ENCODE measurements around the gene TK1. TPM values are rescaled to one million over a fixed set of nuclear protein-coding genes. Genes with fewer than 3 reads are reported as not detected.

TK1 gene
- total and polyA plus RNA-seq, 7 experiments from 2014 or later, result 0.20 to 57.7 (median 0.29) TPM; not detected in 2

DNA sequence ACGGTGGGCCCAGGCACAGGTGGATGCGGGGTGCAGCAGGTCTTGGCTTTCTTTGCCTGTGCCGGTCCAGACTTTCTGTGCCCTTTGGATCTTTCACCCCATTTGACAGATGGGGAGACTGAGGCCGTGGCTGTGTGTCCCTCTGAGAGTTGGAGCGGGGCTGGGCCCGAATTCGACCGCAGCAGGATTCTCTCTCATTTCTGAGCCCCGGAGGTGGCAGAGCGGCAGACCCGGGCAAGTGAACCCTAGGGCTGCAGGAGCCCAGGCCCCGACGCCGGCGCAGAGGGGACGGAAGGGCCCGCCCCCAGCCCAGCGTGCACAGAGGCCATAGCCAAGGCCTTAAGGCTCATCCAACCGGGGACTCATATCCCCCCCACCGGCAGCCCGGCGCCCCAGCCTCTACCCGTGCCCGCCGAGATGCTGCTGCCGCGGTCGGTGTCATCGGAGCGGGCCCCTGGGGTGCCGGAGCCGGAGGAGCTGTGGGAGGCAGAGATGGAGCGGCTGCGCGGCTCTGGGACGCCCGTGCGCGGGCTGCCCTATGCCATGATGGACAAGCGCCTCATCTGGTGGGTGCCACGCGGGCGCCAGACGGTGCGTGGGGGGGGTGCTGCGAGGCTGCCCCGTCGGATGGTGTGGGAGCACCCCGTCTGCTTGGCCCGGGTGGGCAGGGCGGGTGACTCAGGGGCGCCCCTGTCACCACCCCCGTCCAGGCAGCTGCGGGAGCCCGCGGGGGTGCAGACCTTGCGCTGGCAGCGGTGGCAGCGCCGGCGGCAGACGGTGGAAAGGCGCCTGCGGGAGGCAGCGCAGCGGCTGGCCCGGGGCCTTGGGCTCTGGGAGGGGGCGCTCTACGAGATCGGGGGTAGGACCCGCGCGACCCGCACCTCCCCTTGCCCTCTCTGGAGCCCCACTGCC is 55.4 kb downstream of the TK1 start:
- peaks cover 48 to 51% of the 10 kb centered on the region in 2 donors for H3K4me1 ChIP-seq (ENCODE audit: control insufficient read depth in 2 of 2, insufficient read depth in 2 of 2, low read length in 2 of 2)
- H3K4me3 ChIP-seq (ENCODE audit: low read length), result peak overlapping the region; percentile 95
- Mint-ChIP-seq H3K9me3 (peaks cover 0 to 9% (median 0%) of the 10 kb centered on the region in 11 donors), H3K4me3 (peak overlapping the region; percentile 89 to 100 (median 99)), H3K4me1 (peaks cover 37 to 58% (median 47%) of the 10 kb centered on the region in 7 donors), H3K36me3 (peaks cover 8 to 52% (median 32%) of the 10 kb centered on the region in 5 donors), H3K27me3 (peaks cover 0 to 3% (median 0%) of the 10 kb centered on the region in 5 donors), H3K27ac (peak overlapping the region; percentile 95 to 99 (median 97))
- no peaks in the 10 kb centered on the region for H3K27me3 ChIP-seq (ENCODE audit: control insufficient read depth in 2 of 2, insufficient read depth in 2 of 2, low read length in 2 of 2)
- ChIA-PET CTCF (interaction anchor here (0.9 to 1.5 kb wide), 4 partner anchors 11 to 120 kb away, joined by 3 to 6 read pairs (median 4); no protein-coding TSS in a partner anchor), POLR2A (interaction anchor here (0.8 to 27.3 kb wide), 13 partner anchors 2 to 688 kb away, joined by 3 to 898 read pairs (median 15); partner anchors contain the start of genes C17orf99, TMC6, TMC8 and TNRC6C)
- DNase-seq (peak in 4 of 9 donors; percentile 40 to 70 (median 42)), ATAC-seq (no peak)
- peak overlapping the region; percentile 77 for H3K27ac ChIP-seq (ENCODE audit: low read depth, low read length)
- H3K36me3 ChIP-seq (ENCODE audit: control insufficient read depth in 2 of 3, insufficient read depth in 3 of 3, low read length in 3 of 3), result peaks cover 21 to 69% (median 39%) of the 10 kb centered on the region in 3 experiments
- intact Hi-C loops (cut with micrococcal nuclease), result loop anchor here (5.0 kb wide), 6 partner anchors 36 to 1394 kb away; partner anchors contain the start of genes MFSD11 (in 2 of the 2), SRSF2 (in 2 of the 2) and SYNGR2 (in 1 of the 2)
- no peaks in the 10 kb centered on the region for H3K9me3 ChIP-seq (ENCODE audit: control insufficient read depth in 2 of 3, low read length in 3 of 3)

DNA sequence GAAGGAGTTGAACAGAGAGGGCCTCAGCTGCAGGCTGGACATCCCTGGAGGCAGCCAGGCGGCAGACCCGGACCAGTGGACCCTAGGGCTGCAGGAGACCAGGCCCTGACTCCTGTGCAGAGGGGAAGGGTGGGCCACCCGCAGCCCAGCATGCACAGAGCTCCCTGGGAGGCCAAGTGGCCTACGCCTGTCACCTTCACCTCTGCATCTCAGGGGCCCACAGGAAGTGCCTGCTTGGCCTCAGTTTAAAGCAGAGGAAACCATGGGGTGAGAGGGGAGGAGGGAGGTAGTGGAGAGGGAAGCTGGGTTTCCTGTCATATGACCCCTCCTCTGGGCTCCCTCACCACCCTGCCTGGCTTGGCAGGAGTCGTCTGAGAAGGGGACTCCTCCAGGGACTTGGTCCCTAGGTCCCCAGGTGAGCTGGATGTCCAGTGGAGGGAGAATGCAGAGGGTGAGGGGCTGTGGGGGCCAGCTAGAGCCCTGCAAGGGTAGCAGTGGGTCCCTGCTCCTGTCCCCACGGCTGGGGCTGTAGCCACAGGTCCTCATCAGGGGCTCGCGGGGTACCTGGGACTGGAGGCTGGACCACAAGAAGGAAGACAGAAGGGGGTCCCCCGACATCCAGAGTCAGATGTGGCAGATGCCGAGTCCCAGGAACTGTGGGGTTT is 56.3 kb downstream of the TK1 start, which contains the start of gene TMC8:
TMC8 (plus strand) TSS at position 335 of the 665 bp plus-strand sequence. CDS start 818 bp downstream, outside the sequence.
- CTCF ChIA-PET, result interaction anchor here (0.9 to 1.5 kb wide), 9 partner anchors 9 to 121 kb away, joined by 3 to 6 read pairs (median 3); no protein-coding TSS in a partner anchor
- intact Hi-C loops (cut with micrococcal nuclease), result loop anchor here (1.0 to 5.0 kb wide), 10 partner anchors 9 to 1393 kb away; partner anchors contain the start of genes MFSD11 (in 2 of the 2), SRSF2 (in 2 of the 2), SYNGR2 (in 2 of the 2) and TNRC6C (in 2 of the 2)
- DNase-seq (peak in 8 of 9 donors; percentile 72 to 92 (median 90)), ATAC-seq (peak; percentile 72)
- peaks cover 0 to 3% (median 0%) of the 10 kb centered on the region in 5 donors for H3K27me3 Mint-ChIP-seq
- H3K9me3 ChIP-seq (ENCODE audit: control insufficient read depth in 2 of 3, low read length in 3 of 3), result no peaks in the 10 kb centered on the region
- H3K27me3 ChIP-seq (ENCODE audit: control insufficient read depth in 2 of 2, insufficient read depth in 2 of 2, low read length in 2 of 2), result no peaks in the 10 kb centered on the region
- H3K4me3 ChIP-seq (ENCODE audit: low read length), result peak within 1 kb of the TSS; percentile 95
- peaks cover 12 to 61% (median 31%) of the 10 kb centered on the region in 3 experiments for H3K36me3 ChIP-seq (ENCODE audit: control insufficient read depth in 2 of 3, insufficient read depth in 3 of 3, low read length in 3 of 3)
- peaks cover 8 to 51% (median 25%) of the 10 kb centered on the region in 5 donors for H3K36me3 Mint-ChIP-seq
- H3K4me1 Mint-ChIP-seq, result peaks cover 29 to 58% (median 44%) of the 10 kb centered on the region in 7 donors
- H3K4me1 ChIP-seq (ENCODE audit: control insufficient read depth in 2 of 2, insufficient read depth in 2 of 2, low read length in 2 of 2), result peaks cover 52 to 55% of the 10 kb centered on the region in 2 donors
- peak within 1 kb of the TSS; percentile 89 to 100 (median 99) for H3K4me3 Mint-ChIP-seq
- POLR2A ChIA-PET, result interaction anchor here (0.5 to 27.3 kb wide), 20 partner anchors 1 to 689 kb away, joined by 3 to 898 read pairs (median 8); partner anchors contain the start of genes C17orf99, TMC6, TMC8 and TNRC6C
- peak within 1 kb of the TSS; percentile 95 to 99 (median 97) for H3K27ac Mint-ChIP-seq
- peaks cover 0 to 9% (median 0%) of the 10 kb centered on the region in 11 donors for H3K9me3 Mint-ChIP-seq
- peak within 1 kb of the TSS; percentile 77 for H3K27ac ChIP-seq (ENCODE audit: low read depth, low read length)

DNA sequence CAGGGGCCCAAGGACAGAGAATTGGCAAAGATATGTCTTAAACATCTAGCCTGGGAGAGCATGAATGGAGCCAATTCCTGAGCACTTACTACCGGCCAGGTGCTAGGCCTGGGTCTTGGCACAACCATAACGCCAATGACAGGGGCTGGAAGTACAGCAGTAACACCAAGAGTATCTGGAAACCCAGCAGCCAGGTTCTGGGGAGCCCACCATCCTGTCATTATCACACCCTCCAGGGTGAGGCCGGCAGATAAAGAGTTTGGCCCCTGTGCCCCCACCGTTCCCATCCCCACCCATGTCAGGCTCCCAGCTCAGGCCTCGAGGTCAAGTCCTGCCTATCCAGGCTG is 56.8 kb downstream of the TK1 start:
- Mint-ChIP-seq H3K27me3 (peaks cover 0 to 3% (median 0%) of the 10 kb centered on the region in 5 donors), H3K4me3 (peak overlapping the region; percentile 89 to 100 (median 99)), H3K27ac (peak overlapping the region; percentile 95 to 99 (median 97)), H3K36me3 (peaks cover 8 to 48% (median 22%) of the 10 kb centered on the region in 5 donors), H3K9me3 (peaks cover 0 to 9% (median 0%) of the 10 kb centered on the region in 11 donors), H3K4me1 (peaks cover 25 to 54% (median 41%) of the 10 kb centered on the region in 7 donors)
- no peaks in the 10 kb centered on the region for H3K9me3 ChIP-seq (ENCODE audit: control insufficient read depth in 2 of 3, low read length in 3 of 3)
- intact Hi-C loops (cut with micrococcal nuclease), result loop anchor here (1.0 to 5.0 kb wide), 10 partner anchors 9 to 1393 kb away; partner anchors contain the start of genes MFSD11 (in 2 of the 2), SRSF2 (in 2 of the 2), SYNGR2 (in 2 of the 2) and TNRC6C (in 2 of the 2)
- H3K27ac ChIP-seq (ENCODE audit: low read depth, low read length), result peak overlapping the region; percentile 77
- H3K4me1 ChIP-seq (ENCODE audit: control insufficient read depth in 2 of 2, insufficient read depth in 2 of 2, low read length in 2 of 2), result peaks cover 51 to 59% of the 10 kb centered on the region in 2 donors
- DNase-seq, result peak in 5 of 9 donors; percentile 41 to 58 (median 57)
- POLR2A ChIA-PET, result interaction anchor here (0.5 to 27.3 kb wide), 20 partner anchors 0 to 689 kb away, joined by 3 to 898 read pairs (median 8); partner anchors contain the start of genes C17orf99, TMC6, TMC8 and TNRC6C
- no peak for ATAC-seq
- CTCF ChIA-PET, result interaction anchor here (1.0 to 1.5 kb wide), 8 partner anchors 10 to 121 kb away, joined by 3 to 6 read pairs (median 4); no protein-coding TSS in a partner anchor
- H3K27me3 ChIP-seq (ENCODE audit: control insufficient read depth in 2 of 2, insufficient read depth in 2 of 2, low read length in 2 of 2), result no peaks in the 10 kb centered on the region
- H3K36me3 ChIP-seq (ENCODE audit: control insufficient read depth in 2 of 3, insufficient read depth in 3 of 3, low read length in 3 of 3), result peaks cover 7 to 61% (median 26%) of the 10 kb centered on the region in 3 experiments
- H3K4me3 ChIP-seq (ENCODE audit: low read length), result peak overlapping the region; percentile 95

DNA sequence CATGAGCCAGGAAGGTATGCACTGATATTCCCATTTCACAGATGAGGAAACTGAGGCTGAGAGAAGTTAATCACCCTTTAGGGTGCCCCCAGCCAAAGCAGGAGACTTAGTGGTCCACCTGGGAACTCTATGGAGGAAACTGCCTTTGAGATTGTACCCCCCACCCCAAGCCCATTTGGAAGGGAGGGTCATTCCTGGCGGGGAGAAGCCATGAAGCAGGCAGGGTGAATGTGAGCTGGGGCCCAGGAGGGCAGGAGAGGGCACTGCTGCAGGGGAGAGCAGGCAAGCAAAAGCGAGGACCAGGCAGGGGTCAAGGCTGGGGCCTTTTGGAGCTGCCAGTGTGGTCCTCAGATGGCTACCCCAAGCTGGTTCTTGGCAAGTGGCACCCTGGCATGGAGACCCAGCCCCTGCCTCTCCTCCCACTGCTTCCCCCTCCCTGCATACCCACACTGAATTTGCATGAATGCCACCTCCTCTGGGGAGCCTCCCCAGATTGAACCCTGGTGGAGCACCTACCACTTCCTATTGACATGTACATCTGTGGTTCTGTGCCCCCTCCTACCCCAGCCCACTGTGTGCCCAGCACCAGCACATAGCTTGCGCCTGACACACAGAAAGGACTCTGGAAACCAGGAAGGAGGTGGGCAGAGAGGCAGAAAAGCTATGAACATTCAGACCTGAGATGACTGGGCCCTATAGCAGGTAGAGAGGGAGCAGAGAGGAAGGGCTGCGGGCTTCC is 57.3 kb downstream of the TK1 start:
- peak overlapping the region; percentile 95 for H3K4me3 ChIP-seq (ENCODE audit: low read length)
- peak overlapping the region; percentile 89 to 100 (median 99) for H3K4me3 Mint-ChIP-seq
- peak overlapping the region; percentile 77 for H3K27ac ChIP-seq (ENCODE audit: low read depth, low read length)
- peak overlapping the region; percentile 95 to 99 (median 97) for H3K27ac Mint-ChIP-seq
- peaks cover 8 to 48% (median 18%) of the 10 kb centered on the region in 5 donors for H3K36me3 Mint-ChIP-seq
- H3K36me3 ChIP-seq (ENCODE audit: control insufficient read depth in 2 of 3, insufficient read depth in 3 of 3, low read length in 3 of 3), result peaks cover 2 to 61% (median 21%) of the 10 kb centered on the region in 3 experiments
- intact Hi-C loops (cut with micrococcal nuclease), result loop anchor here (1.0 to 10.0 kb wide), 12 partner anchors 8 to 1402 kb away; partner anchors contain the start of genes MFSD11 (in 2 of the 2), SRSF2 (in 2 of the 2), SYNGR2 (in 2 of the 2) and TNRC6C (in 2 of the 2)
- peaks cover 24 to 53% (median 39%) of the 10 kb centered on the region in 7 donors for H3K4me1 Mint-ChIP-seq
- peaks cover 51 to 59% of the 10 kb centered on the region in 2 donors for H3K4me1 ChIP-seq (ENCODE audit: control insufficient read depth in 2 of 2, insufficient read depth in 2 of 2, low read length in 2 of 2)
- no peaks in the 10 kb centered on the region for H3K27me3 ChIP-seq (ENCODE audit: control insufficient read depth in 2 of 2, insufficient read depth in 2 of 2, low read length in 2 of 2)
- ChIA-PET POLR2A (interaction anchor here (0.5 to 27.3 kb wide), 17 partner anchors 0 to 688 kb away, joined by 3 to 898 read pairs (median 9); partner anchors contain the start of genes C17orf99, TMC6, TMC8 and TNRC6C), CTCF (interaction anchor here (1.0 to 1.5 kb wide), 6 partner anchors 10 to 122 kb away, joined by 3 to 6 read pairs (median 4); no protein-coding TSS in a partner anchor)
- DNase-seq (peak in 8 of 9 donors; percentile 50 to 74 (median 62)), ATAC-seq (peak; percentile 5)
- H3K9me3 ChIP-seq (ENCODE audit: control insufficient read depth in 2 of 3, low read length in 3 of 3), result no peaks in the 10 kb centered on the region
- H3K9me3 Mint-ChIP-seq, result peaks cover 0 to 9% (median 0%) of the 10 kb centered on the region in 11 donors
- peaks cover 0 to 3% (median 0%) of the 10 kb centered on the region in 5 donors for H3K27me3 Mint-ChIP-seq

Data from naive thymus-derived CD4-positive, alpha-beta T cell (primary cell).